GM18858 (cell line): ENCODE results near the gene TBX5.

Source experiments
- ATAC-seq: cut with Tn5 transposase; IDR thresholded peaks from one replicate; pipeline ENCODE4 v1.9.1; 2021; ENCODE audit not compliant: unreplicated experiment

The TBX5 gene

GRCh38 chr12:114321524-114321923, 84.4 kb downstream of the TBX5 start:
- no peak for ATAC-seq

- no peak for ATAC-seq
These were observed 85.0 kb downstream of the TBX5 start for GRCh38 chr12:114320968-114321367.

- no peak for ATAC-seq
These were observed 85.8 kb downstream of the TBX5 start for GRCh38 chr12:114320101-114320500.

- ATAC-seq = no peak
These were observed 86.5 kb downstream of the TBX5 start for GRCh38 chr12:114319422-114319821.

GRCh38 chr12:114318984-114319383, 87.0 kb downstream of the TBX5 start:
- no peak for ATAC-seq

- no peak for ATAC-seq
These were observed 89.9 kb downstream of the TBX5 start for GRCh38 chr12:114316076-114316475.

GRCh38 chr12:114314974-114315720, 90.8 kb downstream of the TBX5 start:
- ATAC-seq = no peak

GRCh38 chr12:114314403-114314802, 91.5 kb downstream of the TBX5 start:
- ATAC-seq = no peak

GRCh38 chr12:114313910-114314309, 92.0 kb downstream of the TBX5 start:
- ATAC-seq = no peak

GRCh38 chr12:114311974-114312373, 94.0 kb downstream of the TBX5 start:
- ATAC-seq = no peak

- no peak for ATAC-seq
These were observed 99.3 kb downstream of the TBX5 start for GRCh38 chr12:114306646-114307045.

GRCh38 chr12:114305446-114305845, 100.5 kb downstream of the TBX5 start:
- no peak for ATAC-seq
